Fibroblast of lung (primary cell): ENCODE measurements around the gene AZIN2. TPM values are rescaled to one million over a fixed set of nuclear protein-coding genes. Genes with fewer than 3 reads are reported as not detected.

Experiments used
- DNase-seq, 2 donors: peaks; one replicate each; pipeline versions ENCODE4 v3.0.0 to v3.0.0-alpha.2; 2010; ENCODE audit warnings: low read depth in 2 of 2
- H2AFZ ChIP-seq: 2 replicates; pipeline ENCODE4 v1.5.1; 2012; ENCODE audit warnings: low read length, control low read depth, inconsistent platforms
- H3K27ac ChIP-seq: 2 replicates; pipeline ENCODE4 v1.5.1; 2011; ENCODE audit warnings: low read length, control low read depth; ENCODE audit not compliant: insufficient read depth
- H3K27me3 ChIP-seq: 2 replicates; pipeline ENCODE4 v1.5.1; 2011; ENCODE audit warnings: mild to moderate bottlenecking, low read length; ENCODE audit not compliant: control insufficient read depth, insufficient read depth
- H3K36me3 ChIP-seq: 2 replicates; pipeline ENCODE4 v1.5.1; 2011; ENCODE audit warnings: low read length; ENCODE audit not compliant: control insufficient read depth, insufficient read depth
- H3K4me1 ChIP-seq: 2 replicates; pipeline ENCODE4 v1.5.1; 2011; ENCODE audit warnings: low read length; ENCODE audit not compliant: control insufficient read depth, insufficient read depth; ENCODE audit errors: extremely low read depth
- H3K4me2 ChIP-seq: 2 replicates; pipeline ENCODE4 v1.5.1; 2011; ENCODE audit warnings: low read length, control low read depth; ENCODE audit not compliant: insufficient read depth; ENCODE audit errors: extremely low read depth
- H3K4me3 ChIP-seq, 4 experiments: fragments of 200-600 bp in 1 of 4; sonication (generic) in 1 of 4; replicated peaks in 1 of 4; 2 replicates each; pipeline ENCODE4 v1.5.1; 2011 to 2016; ENCODE audit warnings: low read length in 4 of 4, low read depth in 3 of 4, mild to moderate bottlenecking in 3 of 4, control low read depth in 2 of 4, inconsistent platforms in 1 of 4, mixed read lengths in 1 of 4; ENCODE audit not compliant: insufficient read depth in 1 of 4; ENCODE audit errors: control extremely low read depth in 1 of 4
- H3K79me2 ChIP-seq: 2 replicates; pipeline ENCODE4 v1.5.1; 2012; ENCODE audit warnings: mild to moderate bottlenecking, low read length, inconsistent platforms; ENCODE audit not compliant: control insufficient read depth, insufficient read depth
- H3K9ac ChIP-seq: 2 replicates; pipeline ENCODE4 v1.5.1; 2011; ENCODE audit warnings: mild to moderate bottlenecking, low read length, control low read depth; ENCODE audit not compliant: insufficient read depth
- H3K9me3 ChIP-seq: 2 replicates; pipeline ENCODE4 v1.5.1; 2012; ENCODE audit warnings: low read depth, low read length; ENCODE audit not compliant: control insufficient read depth, insufficient read depth
- H4K20me1 ChIP-seq: 2 replicates; pipeline ENCODE4 v1.5.1; 2011; ENCODE audit warnings: low read length; ENCODE audit not compliant: control insufficient read depth, insufficient read depth; ENCODE audit errors: extremely low read depth
- EZH2 ChIP-seq: IDR thresholded peaks from 2 replicates; pipeline ENCODE4 v1.5.1; 2012; ENCODE audit warnings: low read length, control low read depth, mild to moderate bottlenecking; ENCODE audit errors: missing control alignments
- polyA plus RNA-seq, 2 donors: library from polyadenylated mRNA; depleted of rRNA in 1 of 2; stranded (reverse) in 1 of 2; unstranded in 1 of 2; fragments of >200 nt; gene quantifications; 2 replicates each; pipeline ENCODE4 v1.2.1, GENCODE V29; 2011 to 2012; ENCODE audit warnings: missing spikeins in 1 of 2
- total RNA-seq: library from RNA; depleted of rRNA; stranded (reverse); fragments of >200 nt; gene quantifications from 2 replicates; pipeline ENCODE4 v1.2.1, GENCODE V29; 2014
- TF ChIP-seq, protein P1 (sequence below), 2 donors: IDR thresholded peaks in 1 of 2; conservative IDR thresholded peaks in 1 of 2; 1 replicate in 1 of 2; 2 replicates in 1 of 2; pipeline ENCODE4 v1.5.1; 2011 to 2012; ENCODE audit warnings: low read length in 2 of 2, control low read depth in 1 of 2, inconsistent platforms in 1 of 2, low read depth in 1 of 2, mild to moderate bottlenecking in 1 of 2

AZIN2 gene
- total and polyA plus RNA-seq, 2 donors (not counting 1 experiment from before 2014, with no cell fraction given), result 3.2 to 9.1 TPM

DNA sequence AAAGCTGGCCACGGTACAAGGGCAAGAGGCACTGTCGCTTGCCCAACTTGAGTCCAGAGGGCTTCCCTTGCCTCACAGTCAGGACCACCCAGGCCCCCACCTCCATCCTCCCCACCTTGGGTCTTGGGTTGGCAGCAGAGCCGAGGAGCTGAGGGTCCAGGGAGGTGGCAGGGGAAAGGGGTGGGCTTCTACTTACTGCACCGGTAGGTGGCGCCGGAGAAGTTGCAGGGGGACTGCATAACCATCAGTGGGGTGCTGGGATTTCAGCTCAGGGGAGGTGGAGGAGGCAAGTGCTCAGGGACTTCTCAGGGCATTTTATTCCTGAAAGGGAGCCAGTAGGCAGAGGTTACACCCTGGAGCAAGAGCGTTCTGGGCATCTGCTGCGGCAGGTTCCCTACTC, 56.8 kb downstream of the AZIN2 start:
- no peaks in the 10 kb centered on the region for H3K36me3 ChIP-seq

GRCh38 chr1:33140153-33141149, 59.5 kb downstream of the AZIN2 start:
- Histone ChIP-seq H3K27ac (no peak overlapping the region), H3K9ac (no peak overlapping the region), H3K4me3 (no peak overlapping the region), H3K4me1 (peaks cover 14% of the 10 kb centered on the region), H3K27me3 (no peaks in the 10 kb centered on the region), H4K20me1 (no peaks in the 10 kb centered on the region), H3K4me2 (no peak overlapping the region), H2AFZ (no peak overlapping the region), H3K36me3 (no peaks in the 10 kb centered on the region), H3K79me2 (no peaks in the 10 kb centered on the region), H3K9me3 (no peaks in the 10 kb centered on the region)
- peak in 1 of 2 donors; percentile 39 for DNase-seq
- TF ChIP-seq, protein P1, sequence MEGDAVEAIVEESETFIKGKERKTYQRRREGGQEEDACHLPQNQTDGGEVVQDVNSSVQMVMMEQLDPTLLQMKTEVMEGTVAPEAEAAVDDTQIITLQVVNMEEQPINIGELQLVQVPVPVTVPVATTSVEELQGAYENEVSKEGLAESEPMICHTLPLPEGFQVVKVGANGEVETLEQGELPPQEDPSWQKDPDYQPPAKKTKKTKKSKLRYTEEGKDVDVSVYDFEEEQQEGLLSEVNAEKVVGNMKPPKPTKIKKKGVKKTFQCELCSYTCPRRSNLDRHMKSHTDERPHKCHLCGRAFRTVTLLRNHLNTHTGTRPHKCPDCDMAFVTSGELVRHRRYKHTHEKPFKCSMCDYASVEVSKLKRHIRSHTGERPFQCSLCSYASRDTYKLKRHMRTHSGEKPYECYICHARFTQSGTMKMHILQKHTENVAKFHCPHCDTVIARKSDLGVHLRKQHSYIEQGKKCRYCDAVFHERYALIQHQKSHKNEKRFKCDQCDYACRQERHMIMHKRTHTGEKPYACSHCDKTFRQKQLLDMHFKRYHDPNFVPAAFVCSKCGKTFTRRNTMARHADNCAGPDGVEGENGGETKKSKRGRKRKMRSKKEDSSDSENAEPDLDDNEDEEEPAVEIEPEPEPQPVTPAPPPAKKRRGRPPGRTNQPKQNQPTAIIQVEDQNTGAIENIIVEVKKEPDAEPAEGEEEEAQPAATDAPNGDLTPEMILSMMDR (conservative IDR thresholded peaks at IDR 0.05 in 1 of 2, IDR thresholded peaks at IDR 0.05 in 1 of 2; ENCODE audit: low read depth in 1 of 2, low read length in 2 of 2), result peak in 1 of 2 donors; percentile 27
- no peak for TF ChIP-seq EZH2

More for the DNA sequence above, 56.8 kb downstream of the AZIN2 start:
- peaks cover 3% of the 10 kb centered on the region for H3K4me1 ChIP-seq
- no peaks in the 10 kb centered on the region for H4K20me1 ChIP-seq
- H3K4me3 ChIP-seq, result no peak overlapping the region
- no peaks in the 10 kb centered on the region for H3K9me3 ChIP-seq
- H3K9ac ChIP-seq, result no peak overlapping the region
- H3K4me2 ChIP-seq, result no peak overlapping the region
- TF ChIP-seq, protein P1 (conservative IDR thresholded peaks at IDR 0.05 in 1 of 2, IDR thresholded peaks at IDR 0.05 in 1 of 2; ENCODE audit: low read depth in 1 of 2, low read length in 2 of 2), result peak; percentile 46 to 72
- TF ChIP-seq EZH2, result no peak
- H3K27ac ChIP-seq, result no peak overlapping the region
- no peaks in the 10 kb centered on the region for H3K27me3 ChIP-seq
- DNase-seq, result peak; percentile 29 to 47
- no peaks in the 10 kb centered on the region for H3K79me2 ChIP-seq
- H2AFZ ChIP-seq, result no peak overlapping the region

GRCh38 chr1:33141216-33141615, 60.3 kb downstream of the AZIN2 start:
- no peak overlapping the region for H3K4me3 ChIP-seq
- no peak for DNase-seq
- H2AFZ ChIP-seq, result no peak overlapping the region
- H3K27ac ChIP-seq, result no peak overlapping the region
- H3K4me1 ChIP-seq, result peaks cover 14% of the 10 kb centered on the region
- H3K9me3 ChIP-seq, result no peaks in the 10 kb centered on the region
- no peaks in the 10 kb centered on the region for H3K36me3 ChIP-seq
- H3K27me3 ChIP-seq, result no peaks in the 10 kb centered on the region
- H4K20me1 ChIP-seq, result no peaks in the 10 kb centered on the region
- TF ChIP-seq, protein P1 (conservative IDR thresholded peaks at IDR 0.05 in 1 of 2, IDR thresholded peaks at IDR 0.05 in 1 of 2; ENCODE audit: low read depth in 1 of 2, low read length in 2 of 2), result no peak
- no peak for TF ChIP-seq EZH2
- H3K9ac ChIP-seq, result no peak overlapping the region
- H3K79me2 ChIP-seq, result no peaks in the 10 kb centered on the region
- H3K4me2 ChIP-seq, result no peak overlapping the region
